GM06990 (cell line): ENCODE results near the gene TMEM167A.

Source experiments
- DNase-seq: peaks from one replicate; pipeline ENCODE4 v3.0.0-alpha.2; 2011; ENCODE audit not compliant: insufficient read length; ENCODE audit errors: extremely low read depth
- H3K27me3 ChIP-seq: replicated peaks from 2 replicates; pipeline ENCODE4 v1.6.0; 2011; ENCODE audit warnings: low read length; ENCODE audit not compliant: control insufficient read depth, insufficient read depth
- H3K36me3 ChIP-seq: 2 replicates; pipeline ENCODE4 v1.5.1; 2011; ENCODE audit warnings: low read length; ENCODE audit not compliant: control insufficient read depth, insufficient read depth
- H3K4me3 ChIP-seq: replicated peaks from 2 replicates; pipeline ENCODE4 v1.5.1; 2011; ENCODE audit warnings: low read depth, mild to moderate bottlenecking, control low read depth, low read length
- TF ChIP-seq, protein P1 (sequence below): IDR thresholded peaks from 2 replicates; pipeline ENCODE4 v1.5.1; 2011; ENCODE audit warnings: low read length, control low read depth, mild to moderate bottlenecking, inconsistent platforms; ENCODE audit not compliant: insufficient read depth, poor library complexity, severe bottlenecking

The TMEM167A gene

DNA sequence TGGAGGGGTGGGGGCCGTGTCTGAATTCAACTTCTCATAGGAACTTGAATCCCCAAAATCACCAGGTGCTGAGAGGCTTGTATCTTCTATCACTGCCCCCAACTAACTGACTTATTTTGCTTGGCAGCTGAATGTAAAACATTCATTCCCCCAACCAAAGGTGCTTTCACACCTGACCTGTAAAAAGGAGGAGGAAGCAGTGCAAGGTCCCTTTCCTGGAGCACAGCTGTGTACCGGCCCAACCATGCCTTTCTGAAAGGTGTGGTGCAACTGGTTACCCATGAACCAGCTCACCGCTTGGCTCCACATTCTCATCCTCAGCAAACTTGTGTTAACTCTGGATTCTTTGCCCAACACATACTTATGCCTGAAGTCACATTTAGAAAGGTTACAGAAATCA is 34.7 kb downstream of the TMEM167A start:
- H3K4me3 ChIP-seq: no peak overlapping the region
- no peaks in the 10 kb centered on the region for H3K36me3 ChIP-seq
- TF ChIP-seq, protein P1, sequence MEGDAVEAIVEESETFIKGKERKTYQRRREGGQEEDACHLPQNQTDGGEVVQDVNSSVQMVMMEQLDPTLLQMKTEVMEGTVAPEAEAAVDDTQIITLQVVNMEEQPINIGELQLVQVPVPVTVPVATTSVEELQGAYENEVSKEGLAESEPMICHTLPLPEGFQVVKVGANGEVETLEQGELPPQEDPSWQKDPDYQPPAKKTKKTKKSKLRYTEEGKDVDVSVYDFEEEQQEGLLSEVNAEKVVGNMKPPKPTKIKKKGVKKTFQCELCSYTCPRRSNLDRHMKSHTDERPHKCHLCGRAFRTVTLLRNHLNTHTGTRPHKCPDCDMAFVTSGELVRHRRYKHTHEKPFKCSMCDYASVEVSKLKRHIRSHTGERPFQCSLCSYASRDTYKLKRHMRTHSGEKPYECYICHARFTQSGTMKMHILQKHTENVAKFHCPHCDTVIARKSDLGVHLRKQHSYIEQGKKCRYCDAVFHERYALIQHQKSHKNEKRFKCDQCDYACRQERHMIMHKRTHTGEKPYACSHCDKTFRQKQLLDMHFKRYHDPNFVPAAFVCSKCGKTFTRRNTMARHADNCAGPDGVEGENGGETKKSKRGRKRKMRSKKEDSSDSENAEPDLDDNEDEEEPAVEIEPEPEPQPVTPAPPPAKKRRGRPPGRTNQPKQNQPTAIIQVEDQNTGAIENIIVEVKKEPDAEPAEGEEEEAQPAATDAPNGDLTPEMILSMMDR: no peak
- no peak for DNase-seq
- no peaks in the 10 kb centered on the region for H3K27me3 ChIP-seq

DNA sequence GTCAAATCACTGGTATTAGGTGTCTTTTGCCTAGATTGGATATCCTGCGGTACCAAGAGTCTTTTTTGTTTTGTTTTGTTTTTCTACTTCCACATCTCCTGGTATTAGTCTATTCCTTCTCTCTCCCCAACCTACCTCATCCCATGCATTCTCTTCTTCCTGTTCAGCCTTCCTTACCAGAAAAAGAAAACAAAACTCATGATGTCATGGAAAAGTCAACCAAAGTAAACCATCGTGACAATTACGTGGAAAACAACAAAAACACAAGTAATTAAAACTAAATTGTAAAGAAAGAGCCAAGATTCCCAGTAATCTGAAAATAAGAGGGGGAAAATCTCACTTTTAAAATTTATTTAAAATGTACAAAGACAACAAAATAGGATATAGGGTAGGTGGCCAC is 38.3 kb downstream of the TMEM167A start:
- TF ChIP-seq, protein P1: no peak
- Histone ChIP-seq H3K27me3 (no peaks in the 10 kb centered on the region), H3K4me3 (no peak overlapping the region), H3K36me3 (no peaks in the 10 kb centered on the region)
- DNase-seq: no peak

DNA sequence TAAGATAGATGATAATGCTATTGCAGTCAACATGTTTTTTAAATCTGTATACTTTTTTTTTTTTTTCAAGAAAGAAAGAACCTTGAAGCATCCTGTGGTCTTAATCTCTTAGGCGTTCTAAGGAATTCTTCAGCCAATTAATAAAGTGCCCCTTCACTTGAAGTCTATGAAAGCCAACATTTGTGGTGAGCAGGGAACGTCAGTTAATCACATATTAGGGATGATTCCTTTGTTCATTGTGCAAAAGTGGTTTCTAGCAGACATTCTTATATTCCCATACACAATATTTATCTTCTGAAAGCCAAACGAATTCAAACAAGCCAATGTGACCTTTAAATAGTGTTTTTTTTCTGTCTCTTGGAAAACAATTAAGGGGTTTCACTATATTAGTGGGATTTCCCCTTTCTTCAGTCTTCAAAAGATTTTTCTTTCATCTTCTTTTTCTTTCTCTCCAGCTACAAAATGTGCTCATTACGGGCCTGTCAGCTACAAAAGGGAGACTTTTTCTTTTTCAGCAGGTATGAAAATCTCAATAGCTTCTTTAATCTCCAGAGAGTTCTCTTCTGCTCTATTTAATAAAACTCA is 40.1 kb downstream of the TMEM167A start:
- DNase-seq: no peak
- TF ChIP-seq, protein P1: no peak
- H3K27me3 ChIP-seq: no peaks in the 10 kb centered on the region
- H3K36me3 ChIP-seq: no peaks in the 10 kb centered on the region
- H3K4me3 ChIP-seq: no peak overlapping the region

DNA sequence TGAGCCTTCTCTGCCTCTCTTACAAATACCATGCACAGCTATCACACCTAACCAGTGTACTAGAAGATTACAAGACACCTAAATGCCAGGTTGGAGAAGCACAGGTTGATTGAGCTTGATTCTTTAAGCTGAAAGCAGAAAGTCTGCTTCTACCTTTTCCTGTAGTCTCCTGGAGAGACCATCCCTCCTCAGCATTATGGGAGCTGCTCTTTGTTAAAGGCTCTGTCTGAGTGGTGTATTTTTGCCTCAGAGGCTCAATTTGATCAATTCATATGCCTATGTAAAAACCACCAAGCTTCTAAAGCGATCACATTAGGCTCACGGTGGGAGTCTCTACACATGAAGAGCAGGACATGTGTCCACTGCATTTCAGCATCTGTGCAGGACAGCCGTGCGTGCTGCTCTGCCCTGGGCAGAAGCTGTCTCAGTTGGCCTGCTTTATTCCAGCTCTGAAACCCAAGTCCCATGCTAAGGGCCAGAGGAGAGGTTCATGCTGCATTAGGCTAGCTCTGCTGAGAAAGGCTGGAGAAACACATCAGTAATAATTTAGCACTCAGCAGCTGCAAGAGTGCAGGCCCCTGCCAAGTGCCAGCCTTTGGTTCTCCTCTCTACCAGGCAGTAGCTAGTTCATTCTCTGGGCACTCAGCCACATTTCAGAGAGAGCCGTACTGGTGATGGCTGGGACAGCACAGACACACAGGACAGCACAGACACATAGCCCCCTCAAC is 41.7 kb downstream of the TMEM167A start:
- no peaks in the 10 kb centered on the region for H3K36me3 ChIP-seq
- no peak for DNase-seq
- H3K27me3 ChIP-seq: no peaks in the 10 kb centered on the region
- TF ChIP-seq, protein P1: no peak
- no peak overlapping the region for H3K4me3 ChIP-seq

DNA sequence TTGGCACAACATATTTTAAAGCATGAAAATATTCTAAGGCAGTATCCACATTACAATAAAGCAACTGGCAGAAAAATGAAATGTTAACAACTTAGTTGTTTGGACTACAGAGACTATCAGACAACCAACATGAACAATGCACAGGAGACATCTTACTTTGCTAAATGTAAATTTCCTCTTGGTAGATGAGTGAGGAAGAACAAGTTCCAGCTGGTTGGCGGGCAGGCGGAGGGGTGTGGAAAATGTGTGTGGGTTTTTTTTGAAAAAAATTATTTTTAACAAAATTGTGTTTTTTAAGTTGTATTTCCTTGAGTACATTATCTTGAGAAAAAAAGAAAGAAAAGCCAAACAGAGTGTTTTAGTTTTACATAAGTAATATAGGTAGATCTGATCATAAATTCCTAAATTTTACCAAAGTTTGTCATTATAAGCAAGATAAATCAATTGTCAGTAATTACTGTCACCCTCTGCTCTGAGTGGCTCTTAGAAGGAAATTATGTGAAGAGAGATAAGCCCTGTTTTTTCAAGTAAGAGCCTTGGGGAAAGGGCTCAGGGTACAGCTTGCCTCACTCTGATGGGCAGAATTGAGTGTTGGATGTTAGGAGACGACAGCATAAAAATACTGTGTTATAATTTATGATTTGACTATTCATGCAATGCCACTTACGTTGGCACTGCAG is 42.5 kb downstream of the TMEM167A start:
- TF ChIP-seq, protein P1: no peak

More for the DNA sequence above, 42.5 kb downstream of the TMEM167A start:
- no peaks in the 10 kb centered on the region for H3K27me3 ChIP-seq
- H3K36me3 ChIP-seq: no peaks in the 10 kb centered on the region
- no peak overlapping the region for H3K4me3 ChIP-seq
- DNase-seq: no peak
